ENCODE results near the gene ZNF784.

- no peak for TF ChIP-seq POLR2AphosphoS5 (IDR thresholded peaks at IDR 0.05)
- no peak for TF ChIP-seq POLR2A (IDR thresholded peaks at IDR 0.05)
- TF ChIP-seq, protein P1, sequence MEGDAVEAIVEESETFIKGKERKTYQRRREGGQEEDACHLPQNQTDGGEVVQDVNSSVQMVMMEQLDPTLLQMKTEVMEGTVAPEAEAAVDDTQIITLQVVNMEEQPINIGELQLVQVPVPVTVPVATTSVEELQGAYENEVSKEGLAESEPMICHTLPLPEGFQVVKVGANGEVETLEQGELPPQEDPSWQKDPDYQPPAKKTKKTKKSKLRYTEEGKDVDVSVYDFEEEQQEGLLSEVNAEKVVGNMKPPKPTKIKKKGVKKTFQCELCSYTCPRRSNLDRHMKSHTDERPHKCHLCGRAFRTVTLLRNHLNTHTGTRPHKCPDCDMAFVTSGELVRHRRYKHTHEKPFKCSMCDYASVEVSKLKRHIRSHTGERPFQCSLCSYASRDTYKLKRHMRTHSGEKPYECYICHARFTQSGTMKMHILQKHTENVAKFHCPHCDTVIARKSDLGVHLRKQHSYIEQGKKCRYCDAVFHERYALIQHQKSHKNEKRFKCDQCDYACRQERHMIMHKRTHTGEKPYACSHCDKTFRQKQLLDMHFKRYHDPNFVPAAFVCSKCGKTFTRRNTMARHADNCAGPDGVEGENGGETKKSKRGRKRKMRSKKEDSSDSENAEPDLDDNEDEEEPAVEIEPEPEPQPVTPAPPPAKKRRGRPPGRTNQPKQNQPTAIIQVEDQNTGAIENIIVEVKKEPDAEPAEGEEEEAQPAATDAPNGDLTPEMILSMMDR (IDR thresholded peaks at IDR 0.05) = no peak
- no peak for TF ChIP-seq EP300 (IDR thresholded peaks at IDR 0.05)
Measured at GRCh38 chr19:55646889-55647731, 22.7 kb upstream of the ZNF784 start.
